ENCODE results near the gene UBAP1L.
A peak's percentile ranks its signal among the peaks of the same experiment; 100 is the strongest.
"Not testable (repeated sequence)": the region's sequence is repeated elsewhere in the genome, so short reads cannot be mapped to it uniquely, and the experiment has no call there.

Gene UBAP1L

DNA sequence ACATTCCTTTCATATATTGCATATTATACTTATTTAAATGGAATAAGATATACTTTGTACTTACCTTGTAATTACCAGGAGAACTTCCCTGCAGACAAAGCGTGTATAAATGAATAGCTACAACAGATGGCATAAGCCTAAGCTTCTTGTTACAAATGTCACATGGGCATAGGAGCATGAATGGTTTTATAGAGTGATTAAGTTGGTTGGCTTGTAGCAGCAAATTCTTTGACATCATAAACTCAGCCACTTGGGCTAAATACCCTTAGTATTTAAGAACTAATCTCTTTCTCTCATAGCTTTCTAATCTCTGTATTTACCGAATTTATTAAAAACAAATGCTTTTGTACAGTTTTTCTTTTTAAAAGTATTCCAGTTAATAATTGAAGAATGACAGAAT lies at the start of gene UBAP1L:
TSS of gene UBAP1L (minus strand) at position 115 of the 400 bp plus-strand sequence. CDS start 8,985 bp downstream, outside the sequence.
- DNase-seq: no peak

DNA sequence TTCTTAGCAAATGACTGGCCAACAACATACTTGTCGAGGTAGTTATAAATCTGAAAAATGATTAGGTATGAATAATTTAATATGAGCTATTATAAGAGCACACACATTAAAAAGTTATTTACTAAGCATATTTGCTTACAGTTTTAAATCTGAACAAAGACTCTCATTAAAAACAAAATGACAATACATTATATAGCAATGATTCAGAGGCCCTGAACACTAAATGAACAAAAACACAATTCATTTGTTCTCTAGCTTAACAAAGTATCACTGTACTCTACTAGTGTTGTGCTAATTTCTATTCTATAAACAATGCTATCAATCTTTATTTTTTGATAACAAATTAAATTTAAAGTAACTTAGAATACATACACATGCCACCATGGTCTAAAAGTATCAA lies 49.1 kb upstream of the UBAP1L start:
- DNase-seq: no peak

DNA sequence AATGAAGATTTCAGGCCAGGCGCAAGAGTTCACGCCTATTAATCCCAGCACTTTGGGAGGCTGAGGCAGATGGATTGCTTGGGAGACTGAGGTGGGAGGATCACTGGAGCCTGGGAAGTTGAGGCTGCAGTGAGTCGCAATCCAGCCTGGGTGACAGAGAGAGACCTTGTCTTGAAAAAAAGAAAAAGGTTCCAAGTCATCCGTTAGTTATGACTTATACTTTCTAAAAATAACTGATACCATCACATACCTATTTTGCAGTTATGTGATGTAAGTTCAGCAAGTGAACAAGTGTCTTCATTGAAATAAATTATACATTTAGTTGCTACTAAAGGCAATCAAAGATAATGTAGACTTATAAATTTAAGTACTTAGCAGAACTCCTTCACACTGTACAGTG lies 48.0 kb upstream of the UBAP1L start:
- no peak for DNase-seq

- no peak for DNase-seq
These were observed 41.7 kb upstream of the UBAP1L start for GRCh38 chr15:65156692-65157091.

DNA sequence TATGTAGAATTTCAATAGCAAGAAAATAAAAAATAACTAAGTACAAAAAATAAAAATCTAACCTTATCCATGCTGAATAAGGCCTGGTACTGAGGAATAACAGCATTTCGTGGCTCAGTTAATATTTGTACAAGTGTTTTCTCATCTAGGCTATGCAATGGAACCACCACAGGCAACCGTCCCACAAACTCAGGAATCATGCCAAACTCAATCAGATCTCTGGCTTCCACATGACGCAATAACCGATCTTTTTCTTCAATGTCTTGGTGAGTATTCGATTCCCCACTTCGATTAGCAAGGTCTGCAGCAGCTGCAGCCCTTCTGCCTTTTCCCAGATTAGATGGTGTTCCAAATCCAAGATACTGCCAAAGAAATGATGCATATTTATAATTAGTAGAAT lies 39.7 kb upstream of the UBAP1L start:
- DNase-seq: no peak

- no peak for DNase-seq
These were observed 32.9 kb upstream of the UBAP1L start for GRCh38 chr15:65147902-65148301.

GRCh38 chr15:65146438-65146837 lies 31.4 kb upstream of the UBAP1L start:
- DNase-seq: no peak

DNA sequence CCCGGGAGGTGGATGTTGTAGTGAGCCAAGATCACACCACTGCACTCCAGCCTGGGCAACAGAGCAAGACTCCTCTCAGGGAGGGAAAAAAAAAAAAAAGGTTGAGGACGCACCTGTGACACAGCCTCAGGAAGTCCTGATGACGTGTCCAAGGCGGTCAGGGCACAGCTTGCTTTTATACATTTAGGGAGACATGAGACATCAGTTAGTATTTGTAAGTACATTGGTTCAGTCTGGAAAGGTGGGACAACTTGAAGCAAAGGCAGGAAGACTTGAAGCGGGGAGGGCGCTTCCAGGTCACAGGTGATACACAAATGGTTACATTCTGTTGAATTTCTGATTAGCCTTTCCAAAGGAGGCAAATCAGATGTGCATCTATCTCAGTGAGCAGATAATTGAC lies 23.6 kb upstream of the UBAP1L start:
- not testable (repeated sequence) for DNase-seq

DNA sequence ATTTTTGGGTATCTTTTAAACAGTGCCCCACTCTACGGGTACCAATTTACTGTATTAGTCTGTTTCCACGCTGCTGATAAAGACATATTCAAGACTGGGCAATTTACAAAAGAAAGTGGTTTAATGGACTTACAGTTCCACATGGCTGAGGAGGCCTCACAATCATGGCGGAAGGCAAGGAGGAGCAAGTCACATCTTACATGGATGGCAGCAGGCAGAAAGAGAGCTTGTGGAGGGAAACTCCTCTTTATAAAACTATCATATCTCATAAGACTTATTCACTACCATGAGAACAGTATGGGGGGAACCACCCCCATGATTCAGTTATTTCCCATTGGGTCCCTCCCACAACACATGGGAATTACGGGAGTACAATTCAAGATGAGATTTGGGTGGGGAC lies 22.9 kb upstream of the UBAP1L start:
- not testable (repeated sequence) for DNase-seq

DNA sequence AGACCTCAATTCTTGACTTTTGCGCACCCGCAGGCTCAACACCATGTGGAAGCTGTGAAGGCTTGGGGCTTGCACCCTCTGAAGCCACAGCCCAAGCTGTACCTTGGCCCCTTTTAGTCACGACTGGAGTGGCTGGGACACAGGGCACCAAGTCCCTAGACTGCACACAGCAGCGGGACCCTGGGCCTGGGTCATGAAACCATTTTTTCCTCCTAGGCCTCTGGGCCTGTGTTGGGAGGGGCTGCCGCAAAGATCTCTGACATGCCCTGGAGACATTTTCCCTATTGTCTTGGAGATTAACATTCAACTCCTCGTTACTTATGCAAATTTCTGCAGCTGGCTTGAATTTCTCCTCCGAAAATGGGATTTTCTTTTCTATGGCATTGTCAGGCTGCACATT lies 22.1 kb upstream of the UBAP1L start:
- DNase-seq: not testable (repeated sequence)

DNA sequence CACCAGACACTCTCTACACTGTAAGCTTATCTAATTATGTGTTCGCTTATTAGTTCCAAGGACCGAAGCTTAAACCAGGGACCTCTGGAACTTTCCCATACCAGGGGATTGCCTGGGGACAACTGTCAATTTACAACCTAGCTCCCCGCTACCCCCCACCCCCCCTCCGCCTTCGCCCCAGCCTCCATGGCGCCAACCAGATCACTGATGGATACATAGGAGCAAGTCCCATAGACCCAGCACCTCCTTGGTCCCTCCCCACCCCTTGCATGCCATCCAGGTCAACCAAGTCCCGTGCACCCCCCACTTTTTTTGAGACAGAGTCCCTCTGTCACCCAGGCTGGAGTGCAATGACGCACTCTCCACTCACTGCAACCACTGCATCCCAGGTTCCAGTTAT lies 19.5 kb upstream of the UBAP1L start:
- no peak for DNase-seq

GRCh38 chr15:65133548-65134200 lies 18.7 kb upstream of the UBAP1L start, which contains the start of gene PDCD7:
TSS of gene PDCD7 (minus strand) at chr15:65133808. CDS start at chr15:65133781, 27 bp downstream.
- peak; percentile 95 to 97 for DNase-seq

- peak; percentile 20 to 61 for DNase-seq
These were observed 18.0 kb upstream of the UBAP1L start for GRCh38 chr15:65132878-65133547.

GRCh38 chr15:65130941-65131340 lies 15.9 kb upstream of the UBAP1L start:
- no peak for DNase-seq

DNA sequence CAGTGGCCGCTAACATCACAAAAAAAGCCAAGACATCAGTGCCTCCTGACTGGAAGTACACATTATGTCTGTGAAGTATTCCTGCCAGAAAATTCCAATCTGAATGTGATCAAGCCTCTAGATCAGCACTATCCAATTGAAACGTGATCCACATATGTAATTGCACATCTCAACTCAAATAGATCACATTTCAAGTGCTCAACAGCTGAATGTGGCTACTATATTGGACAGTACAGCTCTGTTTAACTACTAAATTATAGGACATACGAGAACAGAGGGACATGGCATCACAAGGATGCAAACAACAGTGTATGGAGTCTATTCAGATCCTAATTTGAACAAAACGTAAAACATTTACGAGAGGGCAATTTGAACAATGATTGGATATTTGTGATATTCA lies 542 bp upstream of the UBAP1L start:
- no peak for DNase-seq

DNA sequence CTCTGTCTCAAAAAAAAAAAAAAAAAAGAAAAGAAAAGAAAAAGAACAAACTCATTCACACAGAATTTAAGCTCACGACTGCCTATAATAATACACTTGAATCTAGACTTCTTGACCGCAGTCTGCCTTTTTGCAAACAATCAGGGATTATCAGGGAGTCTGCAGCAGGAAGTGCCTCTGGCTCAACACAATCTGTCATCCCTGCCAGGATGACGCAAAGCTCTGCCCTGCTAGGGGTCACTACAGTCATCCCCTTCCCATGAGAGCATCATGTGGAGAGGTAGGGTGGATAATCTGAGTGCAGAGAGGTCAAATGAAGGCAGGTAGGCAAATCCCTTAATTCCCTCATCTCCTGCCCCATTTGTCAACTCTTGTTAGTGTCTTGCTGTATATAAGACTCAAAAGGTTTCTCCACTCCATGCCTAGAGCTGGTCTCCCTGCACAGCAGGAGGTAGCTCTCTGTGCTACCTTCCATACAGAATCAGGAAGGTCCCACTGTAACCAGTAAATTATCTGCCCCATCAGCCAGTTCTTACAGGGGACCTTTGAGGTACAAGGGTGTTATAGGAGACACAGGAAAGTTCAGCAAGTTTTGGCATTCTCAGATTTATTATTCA lies 4.2 kb downstream of the UBAP1L start:
- no peak for DNase-seq

DNA sequence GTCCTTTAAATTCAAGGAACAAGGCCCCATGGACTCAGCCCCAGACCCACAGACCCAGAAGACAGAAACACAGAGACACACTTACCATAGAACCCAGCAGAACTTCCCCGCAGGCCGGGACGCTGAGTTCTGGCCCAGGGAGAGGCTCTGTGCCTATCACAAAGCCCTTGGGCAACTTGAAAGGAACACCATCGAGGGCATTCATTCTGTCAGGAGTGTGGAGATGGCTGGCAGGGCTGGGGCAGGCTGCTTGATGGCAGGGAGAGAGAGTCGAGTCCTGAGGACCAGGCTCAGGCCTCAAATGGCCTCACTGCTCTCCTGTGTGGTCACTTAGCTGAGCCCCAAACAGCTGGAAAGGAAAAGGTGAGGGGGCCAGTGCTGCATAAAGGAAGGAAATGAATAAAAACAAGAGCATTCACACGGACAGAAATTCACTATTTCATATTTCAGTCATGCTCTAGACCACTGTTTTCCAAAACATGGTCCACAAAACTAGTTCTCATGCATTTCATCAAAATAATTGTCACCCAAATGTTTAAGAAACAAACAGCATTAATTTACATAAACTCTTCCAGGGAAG lies 8.9 kb downstream of the UBAP1L start:
- DNase-seq: no peak

- no peak for DNase-seq
These were observed 10.0 kb downstream of the UBAP1L start for GRCh38 chr15:65105038-65105437.

- DNase-seq: no peak
These were observed 12.1 kb downstream of the UBAP1L start for GRCh38 chr15:65102912-65103311.

DNA sequence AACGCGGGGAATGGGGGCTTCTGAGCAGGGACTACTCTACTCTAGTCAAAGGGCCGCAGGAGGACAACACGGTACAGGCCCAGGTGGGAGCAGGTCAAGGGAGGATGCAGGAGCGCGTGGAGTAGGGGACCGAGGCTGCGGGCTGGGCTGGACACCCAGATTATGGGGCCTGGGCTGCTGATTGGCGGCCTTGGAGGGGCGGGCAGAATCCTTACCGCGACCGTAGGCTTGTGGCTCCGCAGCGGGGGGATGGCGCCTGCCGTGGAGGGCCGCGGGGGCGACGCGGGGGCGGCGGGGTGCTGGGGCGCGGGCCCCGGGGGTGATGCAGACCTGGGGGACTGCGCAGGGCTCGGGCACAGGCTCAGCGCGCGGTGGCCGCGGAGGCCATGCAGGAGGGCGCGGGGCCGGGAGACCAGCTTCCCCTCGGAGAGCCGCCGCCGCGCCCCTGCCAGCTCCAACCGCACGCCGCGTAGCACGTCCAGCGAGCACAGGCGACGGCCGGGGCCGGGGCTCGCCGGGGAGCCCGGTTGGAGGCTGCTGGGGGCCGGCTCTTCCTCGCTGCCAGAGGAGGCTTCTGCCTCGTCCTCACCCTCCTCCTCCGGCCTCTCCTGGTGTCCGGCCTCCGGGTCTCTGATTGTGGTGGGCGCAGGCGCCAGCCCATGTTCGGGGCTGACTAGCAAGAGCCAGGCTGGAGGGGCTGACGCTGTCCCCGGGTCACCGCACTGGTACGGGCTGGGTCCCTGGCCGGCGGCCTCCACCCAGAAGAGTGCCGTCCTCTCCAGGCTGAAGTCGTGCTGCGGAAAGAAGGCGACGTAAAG lies 12.9 kb downstream of the UBAP1L start:
- DNase-seq: no peak

DNA sequence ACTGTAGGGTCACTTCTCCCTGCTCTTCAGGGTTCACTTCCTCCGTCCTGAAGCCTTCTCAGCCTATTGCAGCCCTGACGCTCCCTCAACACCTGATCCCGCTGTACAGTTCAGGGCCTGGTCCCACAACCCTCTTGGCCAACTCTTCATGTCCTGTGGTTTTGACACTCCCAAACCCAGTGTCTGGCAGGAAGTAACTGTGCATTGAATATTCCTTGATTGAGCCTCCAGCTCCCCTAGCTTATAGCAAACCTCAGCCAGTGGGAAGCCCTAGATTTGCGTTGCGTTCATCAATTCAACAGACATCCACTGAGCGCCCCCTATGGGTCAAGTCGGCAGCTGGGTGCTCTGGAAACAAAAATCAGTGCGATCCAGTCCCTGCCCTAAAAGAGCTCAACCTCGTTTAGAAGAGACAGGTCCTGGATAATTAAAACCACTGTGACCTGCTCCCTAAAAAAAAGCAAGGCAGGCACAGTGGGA lies 13.5 kb downstream of the UBAP1L start:
- DNase-seq: peak; percentile 54 to 66

GRCh38 chr15:65100442-65100841 lies 14.6 kb downstream of the UBAP1L start:
- no peak for DNase-seq

GRCh38 chr15:65099801-65100200 lies 15.2 kb downstream of the UBAP1L start:
- not testable (repeated sequence) for DNase-seq

Measured in SHP77 (cell line).